HCT116 (cell line): Measurements from ENCODE around the gene TMEM135. TPM values are rescaled to one million over a fixed set of nuclear protein-coding genes. Genes with fewer than 3 reads are reported as not detected.

Experiments
- ATAC-seq: fragments of 200-7000 bp; cut with Tn5 transposase; 2 replicates; pipeline ENCODE4 v1.9.1; 2020; ENCODE audit warnings: mild to moderate bottlenecking, moderate library complexity
- BruUV-seq: library from RNA; stranded (reverse); fragments of 400-500 nt; replicated peaks from 2 replicates; lab custom pipeline; 2021; lab: Mats Ljungman, UMichigan
- CTCF ChIA-PET: fragments of 300-600 bp; sonication (Branson Sonifier 250); formaldehyde crosslinking; loops from one replicate; lab custom pipeline; 2021; ENCODE audit warnings: antibody characterized with exemption; lab: Charles Lee
- POLR2A ChIA-PET: fragments of 300-600, 350-600 bp; sonication (Branson Sonifier 250); formaldehyde crosslinking; loops from one replicate; lab custom pipeline; 2021; ENCODE audit warnings: antibody characterized with exemption; lab: Charles Lee
- RAD21 ChIA-PET, 2 experiments: fragments of 300-600 bp; sonication (Branson Sonifier 250); formaldehyde crosslinking; loops; one replicate each; lab custom pipeline; 2023; ENCODE audit warnings: low total read pairs in 2 of 2; ENCODE audit not compliant: uncharacterized antibody in 2 of 2, unreplicated experiment in 2 of 2, low non-redundant PET in 1 of 2; lab: Charles Lee
- DNase-seq: peaks from one replicate; pipeline ENCODE4 v3.0.0-alpha.2; 2010; ENCODE audit warnings: low read depth, low spot score
- H2AFZ ChIP-seq: fragments of 200-600 bp; shearing (Covaris generic), sonication (generic); 2 replicates; pipeline ENCODE4 v1.6.1; 2017; ENCODE audit warnings: low read depth, mixed run types, mixed read lengths, antibody characterized with exemption, low read length; ENCODE audit not compliant: poor library complexity, severe bottlenecking
- H3K27ac ChIP-seq: 2 replicates; pipeline ENCODE4 v1.5.1; 2012; ENCODE audit warnings: low read depth, low read length
- H3K27me3 ChIP-seq: fragments of 200-600 bp; sonication (generic); 2 replicates; pipeline ENCODE4 v1.6.1; 2016; ENCODE audit warnings: mixed run types, low read length, mixed read lengths; ENCODE audit not compliant: insufficient read depth
- H3K36me3 ChIP-seq, 2 experiments: fragments of 200-500 bp in 1 of 2; fragments of 200-600 bp in 1 of 2; sonication (Bioruptor generic) in 1 of 2; sonication (generic) in 1 of 2; 2 replicates each; pipeline versions ENCODE4 v1.5.1 to v1.6.1; 2014 to 2016; ENCODE audit warnings: low read length in 2 of 2, inconsistent platforms in 1 of 2, mixed read lengths in 1 of 2, mixed run types in 1 of 2; ENCODE audit not compliant: insufficient read depth in 2 of 2, control insufficient read depth in 1 of 2
- H3K4me1 ChIP-seq, 2 experiments: fragments of 200-600 bp in 1 of 2; sonication (generic) in 1 of 2; 2 replicates each; pipeline versions ENCODE4 v1.5.1 to v1.6.1; 2012 to 2017; ENCODE audit warnings: low read length in 2 of 2, inconsistent platforms in 1 of 2, mild to moderate bottlenecking in 1 of 2, mixed read lengths in 1 of 2, mixed run types in 1 of 2, moderate library complexity in 1 of 2; ENCODE audit not compliant: insufficient read depth in 2 of 2, control insufficient read depth in 1 of 2
- H3K4me2 ChIP-seq: fragments of 200-600 bp; sonication (generic); 2 replicates; pipeline ENCODE4 v1.6.1; 2017; ENCODE audit warnings: mixed run types, low read length, mixed read lengths
- H3K4me3 ChIP-seq, 2 experiments: fragments of 200-600 bp in 1 of 2; sonication (generic) in 1 of 2; replicated peaks in 1 of 2; 2 replicates each; pipeline ENCODE4 v1.5.1; 2011 to 2016; ENCODE audit warnings: low read length in 2 of 2, control low read depth in 1 of 2, low read depth in 1 of 2, mild to moderate bottlenecking in 1 of 2, mixed read lengths in 1 of 2, mixed run types in 1 of 2
- H3K79me2 ChIP-seq: fragments of 200-600 bp; sonication (generic); 2 replicates; pipeline ENCODE4 v1.6.1; 2017; ENCODE audit warnings: mild to moderate bottlenecking, mixed run types, low read length, moderate library complexity, mixed read lengths; ENCODE audit not compliant: insufficient read depth
- H3K9ac ChIP-seq: fragments of 200-600 bp; sonication (generic); 2 replicates; pipeline ENCODE4 v1.6.1; 2016; ENCODE audit warnings: low read length, mixed read lengths
- H3K9me2 ChIP-seq: fragments of 200-600 bp; sonication (generic), shearing (Covaris generic); 2 replicates; pipeline ENCODE4 v1.6.1; 2017; ENCODE audit warnings: mixed run types, mild to moderate bottlenecking, moderate library complexity; ENCODE audit not compliant: insufficient read depth
- H3K9me3 ChIP-seq, 2 experiments: fragments of 200-500 bp in 1 of 2; fragments of 200-600 bp in 1 of 2; sonication (Bioruptor generic) in 1 of 2; sonication (generic) in 1 of 2; 2 replicates each; pipeline ENCODE4 v1.6.1; 2014 to 2017; ENCODE audit warnings: low read length in 2 of 2, mixed read lengths in 2 of 2, inconsistent platforms in 1 of 2, low read depth in 1 of 2, mild to moderate bottlenecking in 1 of 2, mixed run types in 1 of 2, moderate library complexity in 1 of 2; ENCODE audit not compliant: control insufficient read depth in 1 of 2, insufficient read depth in 1 of 2
- H4K20me1 ChIP-seq: fragments of 200-600 bp; sonication (generic), shearing (Covaris generic); 2 replicates; pipeline ENCODE4 v1.6.1; 2017; ENCODE audit warnings: mixed run types, mild to moderate bottlenecking, moderate library complexity; ENCODE audit not compliant: insufficient read depth
- ATF3 ChIP-seq: IDR thresholded peaks from 2 replicates; pipeline ENCODE4 v1.6.1; 2012
- CEBPB ChIP-seq: IDR thresholded peaks from 2 replicates; pipeline ENCODE4 v1.6.1; 2012; ENCODE audit warnings: low read depth
- ELF1 ChIP-seq: IDR thresholded peaks from 2 replicates; pipeline ENCODE4 v1.6.1; 2012; ENCODE audit warnings: low read depth, borderline replicate concordance
- EZH2 ChIP-seq: fragments of 200-600 bp; sonication (generic); IDR thresholded peaks from 2 replicates; pipeline ENCODE4 v1.6.1; 2017; ENCODE audit warnings: antibody characterized with exemption, mixed run types
- MAX ChIP-seq: IDR thresholded peaks from 2 replicates; pipeline ENCODE4 v1.6.1; 2012
- RAD21 ChIP-seq: IDR thresholded peaks from 2 replicates; pipeline ENCODE4 v1.6.1; 2012; ENCODE audit warnings: low read depth, mild to moderate bottlenecking
- SIN3A ChIP-seq: IDR thresholded peaks from 2 replicates; pipeline ENCODE4 v1.6.1; 2012; ENCODE audit warnings: low read depth
- SP1 ChIP-seq: IDR thresholded peaks from 2 replicates; pipeline ENCODE4 v1.6.1; 2012; ENCODE audit warnings: low read depth
- SRF ChIP-seq: IDR thresholded peaks from 2 replicates; pipeline ENCODE4 v1.6.1; 2012; ENCODE audit warnings: low read depth
- intact Hi-C: fragments of 100-400 bp; cut with micrococcal nuclease; formaldehyde crosslinking; loops from 2 replicates; pipeline ENCODE4 v1.10.0; 2022
- total RNA-seq: library from RNA; stranded (reverse); gene quantifications from one replicate; pipeline ENCODE4 v1.2.1, GENCODE V29; 2021; ENCODE audit not compliant: unreplicated experiment

TMEM135 gene
- total RNA-seq, 1 experiment from 2014 or later = 50.6 TPM

GRCh38 chr11:87141980-87142514 lies 104.3 kb downstream of the TMEM135 start:
- Histone ChIP-seq H3K9me3 (no peaks in the 10 kb centered on the region), H3K4me2 (no peak overlapping the region), H4K20me1 (no peaks in the 10 kb centered on the region), H3K9ac (no peak overlapping the region), H3K79me2 (peaks cover 8% of the 10 kb centered on the region; the same call in 1 of the 2 replicates), H3K9me2 (no peaks in the 10 kb centered on the region), H3K4me1 (peaks cover 0 to 2% of the 10 kb centered on the region in 2 experiments; a peak in 1 of 4 replicates), H3K27me3 (no peaks in the 10 kb centered on the region), H3K36me3 (no peaks in the 10 kb centered on the region), H2AFZ (no peak overlapping the region), H3K4me3 (no peak overlapping the region), H3K27ac (no peak overlapping the region)
- no peak for DNase-seq
- ATAC-seq = no peak
- ChIA-PET RAD21 (no interaction called here), CTCF (no interaction called here), POLR2A (no interaction called here)
- intact Hi-C loops = no loop called here
- BruUV-seq = no TSS peak
- TF ChIP-seq RAD21 (no peak), ATF3 (no peak), MAX (no peak), CEBPB (no peak), ELF1 (no peak)

- Histone ChIP-seq H4K20me1 (no peaks in the 10 kb centered on the region), H3K9me3 (no peaks in the 10 kb centered on the region), H3K36me3 (no peaks in the 10 kb centered on the region), H3K4me2 (no peak overlapping the region), H3K79me2 (peaks cover 8% of the 10 kb centered on the region; the same call in 1 of the 2 replicates), H3K4me3 (no peak overlapping the region), H3K27me3 (no peaks in the 10 kb centered on the region), H3K4me1 (peaks cover 0 to 2% of the 10 kb centered on the region in 2 experiments; a peak in 1 of 4 replicates), H3K27ac (no peak overlapping the region), H2AFZ (no peak overlapping the region), H3K9me2 (no peaks in the 10 kb centered on the region), H3K9ac (no peak overlapping the region)
- ChIA-PET CTCF (no interaction called here), RAD21 (no interaction called here), POLR2A (no interaction called here)
- intact Hi-C loops = no loop called here
- ATAC-seq (no peak), DNase-seq (no peak)
- TF ChIP-seq RAD21 (no peak), EZH2 (no peak), SP1 (no peak), ATF3 (no peak), MAX (no peak), SRF (no peak), ELF1 (no peak), SIN3A (no peak), CEBPB (no peak)
- BruUV-seq = no TSS peak
These were observed 104.9 kb downstream of the TMEM135 start for GRCh38 chr11:87142594-87142993.
